Neural progenitor cell (in vitro differentiated cells): ENCODE data around the gene MMP2. TPM values are rescaled to one million over a fixed set of nuclear protein-coding genes. Genes with fewer than 3 reads are reported as not detected.

ENCODE experiments used
- DNase-seq: peaks from one replicate; pipeline ENCODE4 v3.0.0-alpha.2; 2016; ENCODE audit warnings: low spot score
- H2AFZ ChIP-seq: fragments of 200-600 bp; sonication (generic); replicated peaks from 2 replicates; pipeline ENCODE4 v1.6.1; 2016; ENCODE audit warnings: antibody characterized with exemption
- H3F3A ChIP-seq: fragments of 200-600 bp; sonication (generic); 2 replicates; pipeline ENCODE4 v1.6.1; 2016; ENCODE audit warnings: antibody characterized with exemption, low read depth
- H3K27ac ChIP-seq: fragments of 200-600 bp; sonication (generic); 2 replicates; pipeline ENCODE4 v1.5.1; 2016; ENCODE audit warnings: mild to moderate bottlenecking
- H3K27me3 ChIP-seq: fragments of 200-600 bp; sonication (generic); 2 replicates; pipeline ENCODE4 v1.6.1; 2016; ENCODE audit warnings: mild to moderate bottlenecking, moderate library complexity
- H3K36me3 ChIP-seq: fragments of 200-600 bp; sonication (generic); 2 replicates; pipeline ENCODE4 v1.5.1; 2016
- H3K4me1 ChIP-seq: fragments of 200-600 bp; sonication (generic); 2 replicates; pipeline ENCODE4 v1.6.1; 2016; ENCODE audit warnings: mixed run types
- H3K4me2 ChIP-seq: fragments of 200-600 bp; sonication (generic); 2 replicates; pipeline ENCODE4 v1.6.1; 2016
- H3K4me3 ChIP-seq: fragments of 200-600 bp; sonication (generic); 2 replicates; pipeline ENCODE4 v1.5.1; 2016
- H3K79me2 ChIP-seq: fragments of 200-600 bp; sonication (generic); 2 replicates; pipeline ENCODE4 v1.6.1; 2016; ENCODE audit warnings: low read depth
- H3K9ac ChIP-seq: fragments of 200-600 bp; sonication (generic); 2 replicates; pipeline ENCODE4 v1.6.1; 2016
- H3K9me3 ChIP-seq: fragments of 200-600 bp; sonication (generic); 2 replicates; pipeline ENCODE4 v1.5.1; 2016; ENCODE audit warnings: low read depth
- H4K20me1 ChIP-seq: fragments of 200-600 bp; sonication (generic); 2 replicates; pipeline ENCODE4 v1.6.1; 2016; ENCODE audit warnings: low read depth
- H3K27ac Mint-ChIP-seq: 3 replicates; pipeline ENCODE4 v1.8.0; 2021; ENCODE audit warnings: mixed read lengths
- H3K27me3 Mint-ChIP-seq: 2 replicates; pipeline ENCODE4 v1.8.0; 2022; ENCODE audit warnings: low read depth, mild to moderate bottlenecking, inconsistent platforms, moderate library complexity, mixed read lengths; ENCODE audit not compliant: insufficient read depth
- H3K36me3 Mint-ChIP-seq: 3 replicates; pipeline ENCODE4 v1.8.0; 2021; ENCODE audit warnings: mixed read lengths
- H3K4me1 Mint-ChIP-seq: 3 replicates; pipeline ENCODE4 v1.8.0; 2021; ENCODE audit warnings: mixed read lengths
- H3K4me3 Mint-ChIP-seq: 3 replicates; pipeline ENCODE4 v1.8.0; 2021; ENCODE audit warnings: mild to moderate bottlenecking, moderate library complexity, mixed read lengths
- H3K9me3 Mint-ChIP-seq: 3 replicates; pipeline ENCODE4 v1.8.0; 2020; ENCODE audit warnings: mixed read lengths
- EZH2 ChIP-seq: fragments of 200-600 bp; sonication (generic); IDR thresholded peaks from 2 replicates; pipeline ENCODE4 v1.6.1; 2017; ENCODE audit warnings: antibody characterized with exemption, mild to moderate bottlenecking, moderate library complexity
- EZH2phosphoT487 ChIP-seq: fragments of 200-600 bp; sonication (generic); IDR thresholded peaks from 2 replicates; pipeline ENCODE4 v1.6.1; 2017; ENCODE audit warnings: antibody characterized with exemption
- total RNA-seq: library from RNA; depleted of rRNA; stranded (reverse); fragments of >200 nt; gene quantifications from 2 replicates; pipeline ENCODE4 v1.2.3, GENCODE V29; 2015; ENCODE audit warnings: low replicate concordance
- TF ChIP-seq, protein P1 (sequence below): fragments of 200-600 bp; sonication (generic); IDR thresholded peaks from 2 replicates; pipeline ENCODE4 v1.5.1; 2017; ENCODE audit warnings: antibody characterized with exemption, mild to moderate bottlenecking

The MMP2 gene
- total RNA-seq, 1 donor from 2014 or later: 18.3 TPM

DNA sequence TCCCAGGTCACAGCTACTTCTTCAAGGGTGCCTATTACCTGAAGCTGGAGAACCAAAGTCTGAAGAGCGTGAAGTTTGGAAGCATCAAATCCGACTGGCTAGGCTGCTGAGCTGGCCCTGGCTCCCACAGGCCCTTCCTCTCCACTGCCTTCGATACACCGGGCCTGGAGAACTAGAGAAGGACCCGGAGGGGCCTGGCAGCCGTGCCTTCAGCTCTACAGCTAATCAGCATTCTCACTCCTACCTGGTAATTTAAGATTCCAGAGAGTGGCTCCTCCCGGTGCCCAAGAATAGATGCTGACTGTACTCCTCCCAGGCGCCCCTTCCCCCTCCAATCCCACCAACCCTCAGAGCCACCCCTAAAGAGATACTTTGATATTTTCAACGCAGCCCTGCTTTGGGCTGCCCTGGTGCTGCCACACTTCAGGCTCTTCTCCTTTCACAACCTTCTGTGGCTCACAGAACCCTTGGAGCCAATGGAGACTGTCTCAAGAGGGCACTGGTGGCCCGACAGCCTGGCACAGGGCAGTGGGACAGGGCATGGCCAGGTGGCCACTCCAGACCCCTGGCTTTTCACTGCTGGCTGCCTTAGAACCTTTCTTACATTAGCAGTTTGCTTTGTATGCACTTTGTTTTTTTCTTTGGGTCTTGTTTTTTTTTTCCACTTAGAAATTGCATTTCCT, 26.5 kb downstream of the MMP2 start:
- no peak overlapping the region for H3K27ac ChIP-seq
- no peaks in the 10 kb centered on the region for H3K36me3 ChIP-seq
- H3K4me1 Mint-ChIP-seq: peaks cover 47% of the 10 kb centered on the region
- no peaks in the 10 kb centered on the region for H3K27me3 Mint-ChIP-seq
- no peak overlapping the region for H3K27ac Mint-ChIP-seq
- H3K27me3 ChIP-seq: peaks cover 12% of the 10 kb centered on the region
- no peak overlapping the region for H2AFZ ChIP-seq
- no peak for DNase-seq
- TF ChIP-seq, protein P1, sequence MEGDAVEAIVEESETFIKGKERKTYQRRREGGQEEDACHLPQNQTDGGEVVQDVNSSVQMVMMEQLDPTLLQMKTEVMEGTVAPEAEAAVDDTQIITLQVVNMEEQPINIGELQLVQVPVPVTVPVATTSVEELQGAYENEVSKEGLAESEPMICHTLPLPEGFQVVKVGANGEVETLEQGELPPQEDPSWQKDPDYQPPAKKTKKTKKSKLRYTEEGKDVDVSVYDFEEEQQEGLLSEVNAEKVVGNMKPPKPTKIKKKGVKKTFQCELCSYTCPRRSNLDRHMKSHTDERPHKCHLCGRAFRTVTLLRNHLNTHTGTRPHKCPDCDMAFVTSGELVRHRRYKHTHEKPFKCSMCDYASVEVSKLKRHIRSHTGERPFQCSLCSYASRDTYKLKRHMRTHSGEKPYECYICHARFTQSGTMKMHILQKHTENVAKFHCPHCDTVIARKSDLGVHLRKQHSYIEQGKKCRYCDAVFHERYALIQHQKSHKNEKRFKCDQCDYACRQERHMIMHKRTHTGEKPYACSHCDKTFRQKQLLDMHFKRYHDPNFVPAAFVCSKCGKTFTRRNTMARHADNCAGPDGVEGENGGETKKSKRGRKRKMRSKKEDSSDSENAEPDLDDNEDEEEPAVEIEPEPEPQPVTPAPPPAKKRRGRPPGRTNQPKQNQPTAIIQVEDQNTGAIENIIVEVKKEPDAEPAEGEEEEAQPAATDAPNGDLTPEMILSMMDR: no peak
- TF ChIP-seq EZH2phosphoT487 (no peak), EZH2 (no peak)
- peaks cover 10% of the 10 kb centered on the region for H3K4me1 ChIP-seq
- no peak overlapping the region for H3K4me3 ChIP-seq
- no peak overlapping the region for H3K4me2 ChIP-seq
- H3F3A ChIP-seq: peaks cover 6% of the 10 kb centered on the region
- H3K9me3 ChIP-seq: no peaks in the 10 kb centered on the region
- no peaks in the 10 kb centered on the region for H3K9me3 Mint-ChIP-seq
- no peak overlapping the region for H3K9ac ChIP-seq
- H3K36me3 Mint-ChIP-seq: peaks cover 8% of the 10 kb centered on the region
- no peaks in the 10 kb centered on the region for H3K79me2 ChIP-seq
- H3K4me3 Mint-ChIP-seq: no peak overlapping the region
- H4K20me1 ChIP-seq: no peaks in the 10 kb centered on the region

DNA sequence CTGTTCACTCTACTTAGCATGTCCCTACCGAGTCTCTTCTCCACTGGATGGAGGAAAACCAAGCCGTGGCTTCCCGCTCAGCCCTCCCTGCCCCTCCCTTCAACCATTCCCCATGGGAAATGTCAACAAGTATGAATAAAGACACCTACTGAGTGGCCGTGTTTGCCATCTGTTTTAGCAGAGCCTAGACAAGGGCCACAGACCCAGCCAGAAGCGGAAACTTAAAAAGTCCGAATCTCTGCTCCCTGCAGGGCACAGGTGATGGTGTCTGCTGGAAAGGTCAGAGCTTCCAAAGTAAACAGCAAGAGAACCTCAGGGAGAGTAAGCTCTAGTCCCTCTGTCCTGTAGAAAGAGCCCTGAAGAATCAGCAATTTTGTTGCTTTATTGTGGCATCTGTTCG, 27.1 kb downstream of the MMP2 start:
- Histone ChIP-seq H2AFZ (no peak overlapping the region), H3K27me3 (peaks cover 16% of the 10 kb centered on the region), H3K79me2 (no peaks in the 10 kb centered on the region), H3K36me3 (no peaks in the 10 kb centered on the region), H3K4me3 (no peak overlapping the region), H4K20me1 (no peaks in the 10 kb centered on the region), H3K27ac (no peak overlapping the region), H3K9ac (no peak overlapping the region), H3K4me1 (peaks cover 10% of the 10 kb centered on the region), H3K9me3 (no peaks in the 10 kb centered on the region), H3F3A (peaks cover 6% of the 10 kb centered on the region), H3K4me2 (no peak overlapping the region)
- Mint-ChIP-seq H3K4me1 (peaks cover 43% of the 10 kb centered on the region), H3K4me3 (no peak overlapping the region), H3K36me3 (peaks cover 8% of the 10 kb centered on the region), H3K27ac (no peak overlapping the region), H3K27me3 (no peaks in the 10 kb centered on the region), H3K9me3 (no peaks in the 10 kb centered on the region)
- no peak for TF ChIP-seq EZH2
- TF ChIP-seq, protein P1: no peak
- TF ChIP-seq EZH2phosphoT487: no peak
- no peak for DNase-seq

DNA sequence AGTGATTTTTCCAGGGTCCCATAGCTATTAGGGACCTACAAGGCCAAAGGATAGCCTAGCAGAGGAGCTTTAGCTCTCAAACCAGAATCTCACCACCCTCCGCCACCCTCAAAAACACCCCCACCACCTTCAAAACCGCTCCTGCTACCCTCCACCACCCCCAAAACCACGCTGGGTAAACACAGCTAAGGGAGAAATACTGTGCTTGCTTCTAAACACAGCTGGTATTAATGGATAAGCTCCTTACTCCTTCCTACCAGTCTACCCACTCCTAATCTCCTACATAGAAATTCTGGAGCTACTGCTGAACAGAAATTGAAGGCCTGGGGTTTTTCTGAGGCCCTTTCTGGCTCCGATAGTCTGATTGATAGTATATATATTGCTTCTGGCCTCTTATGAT, 27.7 kb downstream of the MMP2 start:
- no peak overlapping the region for H3K4me3 Mint-ChIP-seq
- Histone ChIP-seq H3K4me1 (peaks cover 10% of the 10 kb centered on the region), H3K36me3 (no peaks in the 10 kb centered on the region), H3K4me3 (no peak overlapping the region), H3K79me2 (no peaks in the 10 kb centered on the region), H3K4me2 (no peak overlapping the region), H3K9ac (no peak overlapping the region), H3K9me3 (no peaks in the 10 kb centered on the region), H3K27ac (no peak overlapping the region), H3F3A (peaks cover 6% of the 10 kb centered on the region), H3K27me3 (peaks cover 16% of the 10 kb centered on the region), H4K20me1 (no peaks in the 10 kb centered on the region), H2AFZ (no peak overlapping the region)
- H3K4me1 Mint-ChIP-seq: peaks cover 38% of the 10 kb centered on the region
- DNase-seq: no peak
- peaks cover 1% of the 10 kb centered on the region for H3K9me3 Mint-ChIP-seq
- no peak overlapping the region for H3K27ac Mint-ChIP-seq
- TF ChIP-seq EZH2phosphoT487: no peak
- TF ChIP-seq, protein P1: no peak
- no peak for TF ChIP-seq EZH2
- no peaks in the 10 kb centered on the region for H3K27me3 Mint-ChIP-seq
- H3K36me3 Mint-ChIP-seq: peaks cover 8% of the 10 kb centered on the region
